H9 (cell line): ENCODE data around the gene MARCKS. TPM values are rescaled to one million over a fixed set of nuclear protein-coding genes. Genes with fewer than 3 reads are reported as not detected.

Experiments
- DNase-seq: peaks from one replicate; pipeline ENCODE4 v3.0.0-alpha.2; 2017
- H2AFZ ChIP-seq: one replicate; pipeline ENCODE4 v1.6.1; 2013; ENCODE audit warnings: mild to moderate bottlenecking, low read length, control low read depth, moderate library complexity
- H2AK5ac ChIP-seq: 2 replicates; pipeline ENCODE4 v1.6.1; 2013; ENCODE audit warnings: low read length, control low read depth, mixed read lengths; ENCODE audit not compliant: insufficient read length
- H2BK120ac ChIP-seq: one replicate; pipeline ENCODE4 v1.6.1; 2013; ENCODE audit warnings: low read depth, mild to moderate bottlenecking, low read length, control low read depth, inconsistent platforms; ENCODE audit not compliant: poor library complexity, severe bottlenecking
- H2BK12ac ChIP-seq: 2 replicates; pipeline ENCODE4 v1.6.1; 2013; ENCODE audit warnings: low read length, control low read depth, mixed read lengths, low read depth; ENCODE audit not compliant: insufficient read length
- H2BK15ac ChIP-seq: 2 replicates; pipeline ENCODE4 v1.6.1; 2013; ENCODE audit warnings: low read depth, low read length, control low read depth
- H2BK20ac ChIP-seq: one replicate; pipeline ENCODE4 v1.6.1; 2013; ENCODE audit warnings: low read depth, mild to moderate bottlenecking, low read length, control low read depth, inconsistent platforms; ENCODE audit not compliant: poor library complexity, severe bottlenecking
- H2BK5ac ChIP-seq: 2 replicates; pipeline ENCODE4 v1.6.1; 2013; ENCODE audit warnings: low read length, control low read depth, mixed read lengths; ENCODE audit not compliant: insufficient read length
- H3K14ac ChIP-seq: 2 replicates; pipeline ENCODE4 v1.6.1; 2013; ENCODE audit warnings: low read length, control low read depth; ENCODE audit not compliant: insufficient read depth
- H3K18ac ChIP-seq: 2 replicates; pipeline ENCODE4 v1.6.1; 2013; ENCODE audit warnings: low read depth, mild to moderate bottlenecking, mixed read lengths, low read length, control low read depth; ENCODE audit not compliant: insufficient read length
- H3K23ac ChIP-seq: 2 replicates; pipeline ENCODE4 v1.6.1; 2013; ENCODE audit warnings: low read length, control low read depth, mixed read lengths, low read depth; ENCODE audit not compliant: insufficient read length
- H3K23me2 ChIP-seq: 2 replicates; pipeline ENCODE4 v1.6.1; 2013; ENCODE audit warnings: low read depth, mild to moderate bottlenecking, mixed read lengths, low read length, control low read depth; ENCODE audit not compliant: insufficient read length, poor library complexity, severe bottlenecking
- H3K27ac ChIP-seq: 2 replicates; pipeline ENCODE4 v1.5.1; 2013; ENCODE audit warnings: low read length, control low read depth, mixed read lengths, low read depth; ENCODE audit not compliant: insufficient read length
- H3K27me3 ChIP-seq: 2 replicates; pipeline ENCODE4 v1.6.1; 2013; ENCODE audit warnings: low read length, control low read depth, inconsistent platforms; ENCODE audit not compliant: insufficient read depth
- H3K4ac ChIP-seq: 2 replicates; pipeline ENCODE4 v1.6.1; 2013; ENCODE audit warnings: low read depth, mild to moderate bottlenecking, control low read depth, inconsistent platforms, low read length, moderate library complexity
- H3K4me1 ChIP-seq: 2 replicates; pipeline ENCODE4 v1.6.1; 2013; ENCODE audit warnings: low read length, control low read depth, inconsistent platforms; ENCODE audit not compliant: insufficient read depth
- H3K4me2 ChIP-seq: 2 replicates; pipeline ENCODE4 v1.6.1; 2013; ENCODE audit warnings: low read length, control low read depth, mixed read lengths; ENCODE audit not compliant: insufficient read length, insufficient read depth
- H3K56ac ChIP-seq: 2 replicates; pipeline ENCODE4 v1.6.1; 2013; ENCODE audit warnings: low read depth, mild to moderate bottlenecking, mixed read lengths, low read length, control low read depth; ENCODE audit not compliant: insufficient read length
- H3K79me1 ChIP-seq: 2 replicates; pipeline ENCODE4 v1.6.1; 2013; ENCODE audit warnings: low read depth, mild to moderate bottlenecking, moderate library complexity, low read length, control low read depth, inconsistent platforms; ENCODE audit not compliant: insufficient read depth, poor library complexity, severe bottlenecking
- H3K79me2 ChIP-seq: 2 replicates; pipeline ENCODE4 v1.6.1; 2013; ENCODE audit warnings: low read length, control low read depth, inconsistent platforms; ENCODE audit not compliant: insufficient read depth
- H3K9ac ChIP-seq: 2 replicates; pipeline ENCODE4 v1.6.1; 2013; ENCODE audit warnings: low read length, control low read depth, mixed read lengths; ENCODE audit not compliant: insufficient read length; ENCODE audit errors: extremely low read depth
- H3K9me3 ChIP-seq: one replicate; pipeline ENCODE4 v1.6.1; 2013; ENCODE audit warnings: low read depth, low read length, inconsistent platforms; ENCODE audit not compliant: control insufficient read depth
- H3T11ph ChIP-seq: one replicate; pipeline ENCODE4 v1.6.1; 2013; ENCODE audit warnings: mild to moderate bottlenecking, low read length, control low read depth, inconsistent platforms
- H4K20me1 ChIP-seq: one replicate; pipeline ENCODE4 v1.6.1; 2013; ENCODE audit not compliant: control insufficient read depth, insufficient read length, insufficient read depth
- H4K5ac ChIP-seq: 2 replicates; pipeline ENCODE4 v1.6.1; 2013; ENCODE audit warnings: low read depth, mild to moderate bottlenecking, mixed read lengths, low read length, control low read depth; ENCODE audit not compliant: insufficient read length
- H4K8ac ChIP-seq: replicated peaks from 2 replicates; pipeline ENCODE4 v1.6.1; 2013; ENCODE audit warnings: low read length, control low read depth, mixed read lengths, low read depth; ENCODE audit not compliant: insufficient read length
- H4K91ac ChIP-seq: 2 replicates; pipeline ENCODE4 v1.6.1; 2013; ENCODE audit warnings: low read depth, mild to moderate bottlenecking, moderate library complexity, mixed read lengths, low read length, control low read depth; ENCODE audit not compliant: insufficient read length
- H3K27ac Mint-ChIP-seq, 3 experiments: 2 replicates in 2 of 3; 3 replicates in 1 of 3; pipeline ENCODE4 v1.8.0; 2020 to 2021; ENCODE audit warnings: mixed read lengths in 3 of 3, mild to moderate bottlenecking in 1 of 3, moderate library complexity in 1 of 3
- H3K27me3 Mint-ChIP-seq: 2 replicates; pipeline ENCODE4 v1.8.0; 2021; ENCODE audit warnings: low read depth, mild to moderate bottlenecking, moderate library complexity, mixed read lengths
- H3K36me3 Mint-ChIP-seq, 3 experiments: 2 replicates in 2 of 3; 3 replicates in 1 of 3; pipeline ENCODE4 v1.8.0; 2020 to 2021; ENCODE audit warnings: low read depth in 3 of 3, mixed read lengths in 3 of 3; ENCODE audit not compliant: insufficient read depth in 1 of 3
- H3K4me1 Mint-ChIP-seq, 2 experiments: 2 replicates each; pipeline ENCODE4 v1.8.0; 2020; ENCODE audit warnings: mixed read lengths in 2 of 2
- H3K4me3 Mint-ChIP-seq, 2 experiments: 2 replicates in 1 of 2; 3 replicates in 1 of 2; pipeline ENCODE4 v1.8.0; 2020 to 2021; ENCODE audit warnings: mild to moderate bottlenecking in 2 of 2, mixed read lengths in 2 of 2, moderate library complexity in 1 of 2
- H3K9me3 Mint-ChIP-seq, 2 experiments: 2 replicates in 1 of 2; 3 replicates in 1 of 2; pipeline ENCODE4 v1.8.0; 2020; ENCODE audit warnings: mild to moderate bottlenecking in 2 of 2, mixed read lengths in 2 of 2, moderate library complexity in 1 of 2
- CTCF ChIP-seq: fragments of 200-600 bp; sonication (generic); conservative IDR thresholded peaks from 3 replicates; pipeline ENCODE4 v1.8.0; 2021; ENCODE audit warnings: antibody characterized with exemption, mild to moderate bottlenecking
- WGBS: extraction: QIAGEN DNeasy Blood & Tissue Kit; methylation state at CpG from one replicate; pipeline ENCODE4 v1.1.7; 2013; ENCODE audit warnings: missing lambda C conversion rate, low lambda C conversion rate, mixed read lengths; ENCODE audit not compliant: insufficient read length; ENCODE audit errors: extremely low coverage; 5-methylcytosine and 5-hydroxymethylcytosine counted together
- total RNA-seq: library from RNA; stranded (reverse); gene quantifications from 2 replicates; pipeline ENCODE4 v1.2.1, GENCODE V29; 2021

Gene MARCKS
- total RNA-seq, 1 experiment from 2014 or later: 164 TPM

- no peak for DNase-seq
- H4K91ac ChIP-seq: no peak overlapping the region
- H3K23me2 ChIP-seq: no peaks in the 10 kb centered on the region
- H3K27ac Mint-ChIP-seq: no peak overlapping the region
- no peaks in the 10 kb centered on the region for H3K79me2 ChIP-seq
- no peak overlapping the region for H2BK15ac ChIP-seq
- H3K4me2 ChIP-seq: no peak overlapping the region
- no peak overlapping the region for H2BK120ac ChIP-seq
- H4K8ac ChIP-seq: no peak overlapping the region
- H3K14ac ChIP-seq: no peak overlapping the region
- no peak overlapping the region for H3K23ac ChIP-seq
- H3K27ac ChIP-seq: no peak overlapping the region
- no peak for TF ChIP-seq CTCF
- WGBS: no CpG with 5 or more reads among the region's 2 CpGs
- H3K79me1 ChIP-seq: no peaks in the 10 kb centered on the region
- H3K4me3 Mint-ChIP-seq: no peak overlapping the region
- no peak overlapping the region for H3K4ac ChIP-seq
- H3K9me3 Mint-ChIP-seq: no peaks in the 10 kb centered on the region
- no peak overlapping the region for H2BK20ac ChIP-seq
- no peaks in the 10 kb centered on the region for H3K27me3 ChIP-seq
- H2AK5ac ChIP-seq: no peak overlapping the region
- H3K18ac ChIP-seq: no peak overlapping the region
- no peaks in the 10 kb centered on the region for H4K20me1 ChIP-seq
- H3K9me3 ChIP-seq: no peaks in the 10 kb centered on the region
- no peak overlapping the region for H3K9ac ChIP-seq
- H3K4me1 Mint-ChIP-seq: peaks cover 10 to 11% of the 10 kb centered on the region in 2 experiments
- no peaks in the 10 kb centered on the region for H3K36me3 Mint-ChIP-seq
- H2BK5ac ChIP-seq: no peak overlapping the region
- H3K56ac ChIP-seq: no peak overlapping the region
- no peak overlapping the region for H4K5ac ChIP-seq
- peaks cover 17% of the 10 kb centered on the region for H3K27me3 Mint-ChIP-seq
- H3T11ph ChIP-seq: no peak overlapping the region
- peaks cover 2% of the 10 kb centered on the region; the same call in 1 of the 2 replicates for H3K4me1 ChIP-seq
- no peak overlapping the region for H2AFZ ChIP-seq
- no peak overlapping the region for H2BK12ac ChIP-seq
Observed at GRCh38 chr6:113830140-113830539, 27.0 kb upstream of the MARCKS start.
